NOMO-1 treated with DMSO at 0.1 percent for 48 hours (cell line): ENCODE results near the gene GOLGA1.
"Not testable (repeated sequence)": the region's sequence is repeated elsewhere in the genome, so short reads cannot be mapped to it uniquely, and the experiment has no call there.

ENCODE experiments used
- DNase-seq: peaks from one replicate; lab custom pipeline; 2025; ENCODE audit not compliant: unreplicated experiment; lab: John Stamatoyannopoulos, UW

GOLGA1 gene, protein sequence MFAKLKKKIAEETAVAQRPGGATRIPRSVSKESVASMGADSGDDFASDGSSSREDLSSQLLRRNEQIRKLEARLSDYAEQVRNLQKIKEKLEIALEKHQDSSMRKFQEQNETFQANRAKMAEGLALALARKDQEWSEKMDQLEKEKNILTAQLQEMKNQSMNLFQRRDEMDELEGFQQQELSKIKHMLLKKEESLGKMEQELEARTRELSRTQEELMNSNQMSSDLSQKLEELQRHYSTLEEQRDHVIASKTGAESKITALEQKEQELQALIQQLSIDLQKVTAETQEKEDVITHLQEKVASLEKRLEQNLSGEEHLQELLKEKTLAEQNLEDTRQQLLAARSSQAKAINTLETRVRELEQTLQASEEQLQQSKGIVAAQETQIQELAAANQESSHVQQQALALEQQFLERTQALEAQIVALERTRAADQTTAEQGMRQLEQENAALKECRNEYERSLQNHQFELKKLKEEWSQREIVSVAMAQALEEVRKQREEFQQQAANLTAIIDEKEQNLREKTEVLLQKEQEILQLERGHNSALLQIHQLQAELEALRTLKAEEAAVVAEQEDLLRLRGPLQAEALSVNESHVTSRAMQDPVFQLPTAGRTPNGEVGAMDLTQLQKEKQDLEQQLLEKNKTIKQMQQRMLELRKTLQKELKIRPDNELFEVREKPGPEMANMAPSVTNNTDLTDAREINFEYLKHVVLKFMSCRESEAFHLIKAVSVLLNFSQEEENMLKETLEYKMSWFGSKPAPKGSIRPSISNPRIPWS

DNA sequence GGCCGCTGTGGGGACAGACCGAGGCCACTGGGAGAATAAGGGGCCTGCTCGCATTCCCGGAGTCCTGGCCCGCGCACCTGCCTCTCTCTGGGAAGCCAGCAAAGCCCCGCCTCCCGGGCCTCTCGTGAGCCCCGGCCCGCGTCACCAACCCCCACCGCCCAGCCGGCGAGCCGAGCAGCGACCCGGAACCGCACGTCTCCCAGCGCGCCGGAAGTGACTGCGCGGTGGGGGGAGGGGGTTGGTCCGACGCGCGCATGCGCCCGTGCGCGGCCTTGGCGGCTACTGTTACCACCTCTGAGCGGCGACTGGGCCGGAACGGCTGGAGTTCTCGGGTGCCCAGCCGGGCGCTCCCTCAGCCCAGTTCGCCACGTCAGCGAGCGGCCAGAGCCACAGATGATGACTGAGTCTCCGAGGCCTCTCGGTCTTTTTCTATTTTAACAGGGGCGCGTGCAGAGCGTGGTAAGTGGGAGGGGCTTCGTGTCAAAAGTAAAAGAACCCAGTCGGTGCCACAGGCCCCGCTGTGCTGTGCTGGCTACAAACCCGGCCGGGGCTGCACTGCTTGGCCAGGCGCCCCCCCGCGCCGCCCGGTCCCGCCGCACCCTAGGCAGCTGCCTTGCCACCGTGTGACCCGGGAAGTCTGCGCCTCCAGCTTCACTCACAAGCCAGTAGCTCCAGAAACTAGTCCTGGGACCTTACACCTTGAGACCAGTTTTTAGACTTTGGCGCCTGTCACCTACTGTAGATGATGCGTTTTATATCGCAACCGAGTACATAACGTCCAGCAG is at the start of gene GOLGA1:
Gene GOLGA1, minus strand, starts transcription at position 190 of the 785 bp plus-strand sequence. CDS start 2,372 bp downstream, outside the sequence.
- DNase-seq, result peak; percentile 87

- DNase-seq, result no peak
Measured at GRCh38 chr9:124983698-124984097, 42.8 kb upstream of the GOLGA1 start.

DNA sequence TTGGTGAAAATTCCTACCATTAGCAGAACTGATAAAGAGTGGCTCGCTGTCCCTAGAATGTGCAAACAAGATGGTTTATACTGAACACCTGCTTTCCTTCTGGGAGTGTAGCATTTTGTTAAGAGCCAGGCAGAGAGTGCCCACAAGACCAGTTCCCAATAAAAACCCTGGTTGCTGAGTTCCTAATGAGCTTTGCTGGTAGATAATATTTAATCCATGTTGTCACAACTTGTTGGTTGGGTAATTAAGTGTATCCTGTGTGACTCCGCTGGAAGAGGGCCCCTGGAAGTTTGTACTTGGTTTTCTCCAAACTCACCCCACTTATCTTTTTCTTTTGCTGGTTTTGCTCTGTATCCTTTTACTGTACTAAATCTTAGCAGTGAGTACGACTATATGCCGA is 39.5 kb upstream of the GOLGA1 start:
- DNase-seq, result no peak

- no peak for DNase-seq
Measured at GRCh38 chr9:124975131-124975530, 34.2 kb upstream of the GOLGA1 start.

- DNase-seq, result no peak
Measured at GRCh38 chr9:124973807-124974206, 32.9 kb upstream of the GOLGA1 start.

- no peak for DNase-seq
Measured at GRCh38 chr9:124972241-124972770, 31.4 kb upstream of the GOLGA1 start.

- peak; percentile 69 for DNase-seq
Measured at GRCh38 chr9:124969401-124969800, 28.5 kb upstream of the GOLGA1 start.

- no peak for DNase-seq
Measured at GRCh38 chr9:124968238-124968637, 27.4 kb upstream of the GOLGA1 start.

GRCh38 chr9:124965775-124966568 is 25.1 kb upstream of the GOLGA1 start:
- DNase-seq, result peak; percentile 79

DNA sequence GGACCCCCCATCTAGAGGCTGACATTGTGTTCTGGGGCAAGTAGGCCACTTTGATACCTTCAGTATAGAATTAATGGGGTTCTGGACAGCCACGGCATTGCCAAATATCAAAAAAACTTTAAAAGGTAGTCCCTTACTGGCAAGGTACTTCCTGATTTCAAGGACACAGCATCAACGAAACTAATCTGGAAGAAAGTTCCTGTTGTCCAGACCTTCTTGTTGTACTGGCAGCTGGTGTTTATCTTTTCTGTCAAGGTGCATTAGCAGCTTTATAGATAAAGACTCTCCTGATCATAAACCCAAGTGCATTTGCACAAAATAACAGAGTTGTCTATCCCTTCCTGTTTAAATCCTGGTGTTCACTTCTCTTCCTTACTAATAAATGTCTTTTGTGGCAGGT is 23.7 kb upstream of the GOLGA1 start:
- peak; percentile 52 for DNase-seq

DNA sequence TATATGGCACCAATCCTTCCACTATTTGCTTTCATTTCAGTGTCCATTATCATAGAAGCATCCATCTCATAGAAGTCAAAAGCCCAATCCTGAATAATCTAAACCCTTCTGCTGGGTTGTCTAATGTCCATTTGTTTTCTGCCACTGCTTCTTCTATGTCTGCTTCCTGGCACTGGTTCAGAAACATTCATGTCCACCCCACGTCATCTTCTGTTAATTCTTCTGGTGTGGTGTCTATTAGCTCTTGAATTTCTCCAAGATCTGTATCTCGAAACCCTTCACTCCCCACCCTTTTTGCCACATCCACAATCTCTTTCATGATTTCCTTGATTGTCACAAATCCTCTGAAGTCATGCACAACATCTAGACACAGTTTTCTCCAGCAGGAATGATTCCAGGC is 23.2 kb upstream of the GOLGA1 start:
- peak; percentile 13 for DNase-seq

DNA sequence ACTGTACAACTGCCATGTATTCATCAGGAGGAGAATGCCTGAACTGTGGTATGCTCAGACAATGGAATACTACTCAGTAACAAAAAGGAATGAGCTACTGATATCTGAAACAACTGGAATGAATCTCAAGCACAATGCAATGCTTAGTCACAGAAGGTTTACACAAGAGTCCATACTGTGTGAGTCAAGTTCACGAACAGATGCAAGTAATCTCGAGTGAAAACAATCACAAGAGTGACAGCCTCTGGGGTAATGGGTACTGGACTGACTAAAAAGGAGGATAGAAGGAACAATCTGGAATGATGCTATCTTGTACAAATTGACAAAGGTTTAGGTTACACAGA is 19.5 kb upstream of the GOLGA1 start:
- DNase-seq, result no peak

GRCh38 chr9:124959671-124960408 is 19.0 kb upstream of the GOLGA1 start:
- not testable (repeated sequence) for DNase-seq

- no peak for DNase-seq
Measured at GRCh38 chr9:124954255-124954654, 13.4 kb upstream of the GOLGA1 start.

GRCh38 chr9:124950050-124950718 is 9.3 kb upstream of the GOLGA1 start:
- peak; percentile 56 for DNase-seq

- DNase-seq, result no peak
Measured at GRCh38 chr9:124949387-124949786, 8.5 kb upstream of the GOLGA1 start.

DNA sequence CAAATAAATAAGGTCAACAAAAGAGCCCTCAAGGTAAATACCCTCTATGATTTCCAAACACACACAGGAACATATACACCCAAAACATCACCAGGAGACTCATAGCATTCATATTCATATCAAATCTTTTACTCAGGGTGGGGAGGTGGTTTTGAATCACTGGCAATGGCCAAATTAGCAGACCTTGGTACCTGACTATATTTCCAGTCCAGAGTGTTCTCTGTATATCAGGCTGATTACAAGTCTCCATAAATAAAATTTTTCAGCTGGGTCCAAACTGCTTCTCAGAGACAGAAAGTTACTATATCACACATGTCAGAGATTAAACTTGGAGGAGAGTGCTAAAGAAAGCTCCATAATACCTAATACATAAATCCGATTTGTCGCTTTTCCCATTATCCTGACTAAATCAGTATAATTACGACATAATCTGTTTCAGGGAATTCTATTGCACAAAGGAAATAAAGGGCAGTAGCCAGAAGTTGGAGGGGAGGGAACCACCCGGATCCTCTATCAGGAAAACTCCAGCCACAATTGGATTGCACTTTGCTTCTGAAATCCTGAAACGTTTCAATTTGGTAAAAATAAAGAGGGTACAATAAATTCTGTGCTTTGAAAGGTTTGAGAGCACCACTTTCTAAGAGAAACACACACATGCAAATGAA is 7.0 kb upstream of the GOLGA1 start:
- DNase-seq, result no peak

DNA sequence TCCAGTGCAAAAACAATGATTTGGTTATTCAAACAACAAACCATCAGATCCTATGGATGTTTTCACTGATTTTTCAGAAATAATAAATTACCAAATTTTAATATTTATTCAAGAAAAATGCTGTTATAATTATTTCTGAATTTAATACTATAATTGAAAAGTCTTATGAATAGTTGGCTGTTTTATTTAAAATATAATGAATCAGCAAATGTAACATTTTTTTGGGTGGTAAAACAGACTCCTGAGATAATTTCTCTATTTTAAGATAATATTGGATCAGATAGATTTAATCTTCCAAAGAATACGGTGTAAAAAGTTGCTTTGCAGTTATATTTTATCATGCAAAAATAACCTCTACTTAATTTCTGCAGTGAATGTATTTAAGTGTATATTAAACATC is 5.3 kb upstream of the GOLGA1 start:
- DNase-seq, result no peak
